HUES64 (cell line): ENCODE results near the gene PRSS12.

ENCODE experiments used
- H3K27ac ChIP-seq: 2 replicates; pipeline ENCODE4 v1.7.0; 2013; ENCODE audit warnings: low read depth, low read length, inconsistent platforms
- H3K27me3 ChIP-seq: 2 replicates; pipeline ENCODE4 v1.6.1; 2013; ENCODE audit warnings: mild to moderate bottlenecking, low read length; ENCODE audit not compliant: insufficient read depth
- H3K36me3 ChIP-seq: 2 replicates; pipeline ENCODE4 v1.6.1; 2013; ENCODE audit warnings: mild to moderate bottlenecking, low read length; ENCODE audit not compliant: insufficient read depth
- H3K4me1 ChIP-seq: 2 replicates; pipeline ENCODE4 v1.6.1; 2013; ENCODE audit warnings: mild to moderate bottlenecking, low read length, moderate library complexity; ENCODE audit not compliant: insufficient read depth
- H3K4me3 ChIP-seq: 2 replicates; pipeline ENCODE4 v1.5.1; 2013; ENCODE audit warnings: mild to moderate bottlenecking, low read length, moderate library complexity
- H3K9ac ChIP-seq: 2 replicates; pipeline ENCODE4 v1.6.1; 2013; ENCODE audit warnings: mild to moderate bottlenecking, low read depth, low read length
- H3K9me3 ChIP-seq: 2 replicates; pipeline ENCODE4 v1.6.1; 2013; ENCODE audit warnings: low read depth, low read length; ENCODE audit not compliant: insufficient read depth
- WGBS: fragments of 150-250, 120-280 bp; methylation state at CpG from one replicate; pipeline ENCODE4 v1.1.7; 2013; ENCODE audit warnings: missing lambda C conversion rate; 5-methylcytosine and 5-hydroxymethylcytosine counted together

PRSS12 gene

DNA sequence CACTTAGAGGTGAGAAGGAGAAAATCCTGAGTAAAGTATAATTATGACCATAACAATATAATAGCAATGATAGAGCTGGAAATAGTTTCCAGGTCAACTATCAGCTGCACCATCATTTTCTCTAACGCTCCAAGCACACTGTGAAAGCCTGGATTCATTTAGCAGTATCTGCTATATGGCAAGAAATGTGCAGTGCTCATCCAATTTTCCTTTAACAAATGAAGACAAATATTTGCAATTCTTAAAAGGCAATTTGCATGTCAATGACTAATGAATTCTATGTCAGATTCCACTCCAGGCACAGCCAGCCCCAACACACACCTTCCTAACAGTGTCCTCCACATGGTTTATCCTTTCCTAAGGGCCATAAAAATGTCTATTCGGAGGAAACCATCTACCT lies 12.7 kb downstream of the PRSS12 start:
- H3K9ac ChIP-seq = no peak overlapping the region
- H3K27ac ChIP-seq = no peak overlapping the region
- WGBS = 75% methylated on average over 2 of the region's 2 CpGs
- peaks cover 11% of the 10 kb centered on the region for H3K4me1 ChIP-seq
- no peaks in the 10 kb centered on the region for H3K9me3 ChIP-seq
- no peaks in the 10 kb centered on the region for H3K36me3 ChIP-seq
- no peak overlapping the region for H3K4me3 ChIP-seq
- no peaks in the 10 kb centered on the region for H3K27me3 ChIP-seq

DNA sequence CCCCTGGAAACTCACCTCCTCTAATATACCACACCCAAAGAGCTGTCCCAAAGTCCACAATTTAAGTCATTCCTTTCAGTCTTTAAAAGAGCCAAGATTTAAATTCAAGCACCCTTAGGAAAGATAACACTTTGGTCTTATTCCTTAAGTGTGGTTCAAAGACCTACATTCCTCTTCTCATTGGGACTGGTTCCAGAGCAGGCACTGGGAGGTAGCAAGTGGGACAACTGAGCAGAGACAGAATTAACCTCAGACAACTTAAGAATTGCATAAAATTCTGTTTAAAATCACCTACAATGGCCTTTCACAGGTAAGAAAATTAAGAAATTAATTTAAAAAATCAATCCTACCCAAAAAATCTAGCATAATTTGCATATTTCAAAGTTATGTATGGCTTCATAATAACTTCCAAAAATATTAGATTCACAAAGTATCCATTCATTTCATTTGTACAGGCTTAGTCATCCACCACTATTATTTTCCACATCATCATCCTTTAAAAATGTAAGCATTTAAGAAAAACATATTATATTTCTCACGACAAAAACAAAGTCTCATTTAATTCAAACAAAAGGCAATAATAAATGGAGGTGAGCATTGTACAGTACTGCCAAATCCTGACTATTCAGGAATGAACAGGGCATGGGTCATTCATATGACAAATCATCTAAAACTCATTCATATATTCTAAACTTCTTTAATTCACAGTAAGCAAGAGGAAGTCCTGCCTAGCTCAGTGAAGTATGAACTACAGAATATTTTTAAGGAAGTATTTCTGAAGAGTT lies 13.6 kb downstream of the PRSS12 start:
- no peak overlapping the region for H3K4me3 ChIP-seq
- H3K9ac ChIP-seq = no peak overlapping the region
- H3K27ac ChIP-seq = no peak overlapping the region
- no peaks in the 10 kb centered on the region for H3K27me3 ChIP-seq
- H3K4me1 ChIP-seq = peaks cover 10% of the 10 kb centered on the region
- H3K36me3 ChIP-seq = no peaks in the 10 kb centered on the region
- 100% methylated on average over 1 of the region's 1 CpG for WGBS
- no peaks in the 10 kb centered on the region for H3K9me3 ChIP-seq

DNA sequence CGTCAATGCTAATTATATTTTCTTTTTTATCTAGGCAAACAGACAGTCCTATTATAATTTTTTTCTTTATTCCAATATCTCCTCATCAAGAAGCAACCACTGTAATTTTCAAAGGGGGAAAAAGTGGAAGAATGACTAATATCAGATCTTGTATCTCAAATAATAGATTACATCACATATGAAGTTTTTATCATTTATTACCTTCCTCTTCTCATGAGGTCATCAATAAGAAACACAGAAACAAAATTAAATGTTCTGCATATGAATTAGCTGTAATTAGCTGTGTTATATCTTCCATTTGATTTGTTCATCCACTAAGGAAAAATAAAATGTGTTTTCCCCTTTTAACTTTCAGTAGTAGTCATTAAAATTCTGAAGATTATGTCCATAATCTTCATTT lies 14.3 kb downstream of the PRSS12 start:
- no peak overlapping the region for H3K27ac ChIP-seq
- no peak overlapping the region for H3K9ac ChIP-seq
- 83% methylated on average over 1 of the region's 1 CpG for WGBS

DNA sequence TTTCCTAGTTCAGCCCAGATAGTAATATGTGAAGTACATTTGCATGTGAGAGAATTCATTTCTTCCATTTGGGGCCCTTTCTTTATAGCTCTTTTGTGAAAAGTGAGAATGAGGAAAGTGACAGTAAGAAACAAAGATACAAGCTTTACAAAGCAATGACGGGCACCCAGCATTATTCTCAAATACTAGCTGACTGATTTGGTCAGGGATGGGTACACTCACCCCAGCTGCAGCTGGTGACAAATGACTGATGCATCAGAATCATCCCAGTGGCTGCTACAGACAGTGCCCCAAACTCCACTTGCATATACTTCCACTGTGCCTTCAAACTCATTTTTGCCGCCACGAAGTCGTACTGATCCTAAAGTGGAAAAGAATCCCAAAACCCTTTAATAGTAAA lies 14.8 kb downstream of the PRSS12 start:
- H3K9ac ChIP-seq = no peak overlapping the region
- no peaks in the 10 kb centered on the region for H3K36me3 ChIP-seq
- no peaks in the 10 kb centered on the region for H3K9me3 ChIP-seq
- peaks cover 10% of the 10 kb centered on the region for H3K4me1 ChIP-seq
- no peak overlapping the region for H3K4me3 ChIP-seq
- no peak overlapping the region for H3K27ac ChIP-seq
- no peaks in the 10 kb centered on the region for H3K27me3 ChIP-seq
- WGBS = 88% methylated on average over 2 of the region's 4 CpGs

More for the DNA sequence above, 14.3 kb downstream of the PRSS12 start:
- Histone ChIP-seq H3K36me3 (no peaks in the 10 kb centered on the region), H3K4me3 (no peak overlapping the region), H3K27me3 (no peaks in the 10 kb centered on the region), H3K4me1 (peaks cover 10% of the 10 kb centered on the region), H3K9me3 (no peaks in the 10 kb centered on the region)

DNA sequence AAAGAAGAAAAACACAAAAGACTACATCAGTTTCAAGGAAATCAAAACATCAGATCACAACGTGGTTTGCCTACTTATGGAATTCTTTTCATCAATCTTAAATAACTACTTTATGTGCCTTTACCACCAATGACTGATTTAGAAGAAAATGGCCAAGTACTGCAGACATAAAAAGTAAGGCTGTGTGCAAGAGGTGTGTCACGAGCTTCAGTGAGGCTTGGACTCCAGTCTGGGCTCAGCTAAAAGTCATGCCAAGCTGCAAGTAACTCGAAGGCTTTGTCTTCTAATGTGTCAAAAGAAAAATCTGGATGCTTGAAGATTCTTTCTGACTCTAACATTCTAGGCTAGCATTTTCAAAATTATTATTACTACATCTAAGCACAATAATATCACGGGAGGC lies 17.0 kb downstream of the PRSS12 start:
- Histone ChIP-seq H3K9ac (no peak overlapping the region), H3K9me3 (no peaks in the 10 kb centered on the region), H3K27me3 (no peaks in the 10 kb centered on the region), H3K4me1 (peaks cover 10% of the 10 kb centered on the region), H3K27ac (no peak overlapping the region), H3K36me3 (no peaks in the 10 kb centered on the region), H3K4me3 (no peak overlapping the region)
- WGBS = 96% methylated on average over 4 of the region's 4 CpGs

DNA sequence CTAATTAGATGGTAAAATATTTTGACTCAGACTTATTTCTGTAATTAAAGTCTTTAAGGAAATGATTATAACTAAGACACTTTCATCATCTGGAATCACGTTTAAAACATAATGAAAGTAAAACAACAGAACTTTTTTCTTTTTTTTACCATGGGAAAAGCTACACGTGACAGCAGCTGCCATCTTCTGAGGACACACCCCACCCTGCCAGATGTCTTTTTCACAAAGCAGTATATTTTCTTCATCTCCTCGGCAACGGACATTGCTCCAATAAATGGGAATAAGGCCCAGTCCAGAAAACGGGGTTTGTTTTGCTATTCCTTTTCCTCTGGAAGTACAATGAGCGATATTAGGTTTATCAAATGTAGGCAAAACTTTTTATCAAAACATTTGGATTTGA lies 17.5 kb downstream of the PRSS12 start:
- Histone ChIP-seq H3K9ac (no peak overlapping the region), H3K36me3 (no peaks in the 10 kb centered on the region), H3K9me3 (no peaks in the 10 kb centered on the region), H3K4me1 (peaks cover 5% of the 10 kb centered on the region), H3K4me3 (no peak overlapping the region), H3K27ac (no peak overlapping the region), H3K27me3 (no peaks in the 10 kb centered on the region)
- WGBS = 97% methylated on average over 5 of the region's 6 CpGs

DNA sequence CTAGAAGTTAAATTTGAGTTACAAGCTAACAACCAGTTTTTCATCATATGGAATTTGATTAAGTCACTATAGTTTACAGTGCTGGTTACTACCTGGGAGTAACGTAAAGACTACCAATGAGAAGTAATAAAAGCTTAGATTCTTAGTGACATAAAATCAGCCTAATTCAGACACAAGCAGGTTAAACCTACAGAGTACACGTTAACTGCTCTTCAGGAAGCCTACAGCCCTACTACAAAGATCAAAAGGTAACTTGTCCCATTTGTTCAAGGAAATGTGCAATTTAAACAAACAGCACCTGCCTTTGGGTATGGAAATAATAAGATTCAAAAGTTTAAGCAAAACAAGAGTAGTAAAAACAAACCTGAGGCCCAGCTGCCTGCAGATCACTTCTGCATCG lies 21.5 kb downstream of the PRSS12 start:
- Histone ChIP-seq H3K27ac (no peak overlapping the region), H3K36me3 (no peaks in the 10 kb centered on the region), H3K27me3 (no peaks in the 10 kb centered on the region), H3K4me3 (no peak overlapping the region), H3K9me3 (no peaks in the 10 kb centered on the region), H3K9ac (no peak overlapping the region), H3K4me1 (no peaks in the 10 kb centered on the region)
- WGBS = 86% methylated on average over 2 of the region's 3 CpGs

DNA sequence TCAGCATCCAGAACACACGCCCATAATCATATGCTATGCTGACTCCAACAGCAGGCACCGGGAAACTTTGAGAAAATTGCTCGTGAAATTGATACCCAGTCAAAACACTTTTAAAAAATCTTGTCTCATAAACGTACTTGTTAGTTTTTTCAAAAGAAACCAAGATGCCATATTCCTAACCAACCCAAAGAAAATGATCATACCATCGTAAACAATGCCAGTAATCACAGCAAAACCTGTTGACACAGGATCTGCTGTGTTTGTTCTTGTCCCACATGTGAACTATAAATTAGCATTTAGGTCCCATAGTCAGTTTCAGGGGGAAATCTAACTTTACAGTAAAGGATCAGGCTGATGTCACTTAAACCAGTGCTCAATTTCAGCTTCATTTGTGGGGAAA lies 23.0 kb downstream of the PRSS12 start:
- no peak overlapping the region for H3K27ac ChIP-seq
- H3K27me3 ChIP-seq = no peaks in the 10 kb centered on the region
- H3K4me3 ChIP-seq = no peak overlapping the region
- no peaks in the 10 kb centered on the region for H3K9me3 ChIP-seq
- H3K36me3 ChIP-seq = no peaks in the 10 kb centered on the region
- peaks cover 14% of the 10 kb centered on the region for H3K4me1 ChIP-seq
- WGBS = 94% methylated on average over 5 of the region's 5 CpGs
- H3K9ac ChIP-seq = no peak overlapping the region

DNA sequence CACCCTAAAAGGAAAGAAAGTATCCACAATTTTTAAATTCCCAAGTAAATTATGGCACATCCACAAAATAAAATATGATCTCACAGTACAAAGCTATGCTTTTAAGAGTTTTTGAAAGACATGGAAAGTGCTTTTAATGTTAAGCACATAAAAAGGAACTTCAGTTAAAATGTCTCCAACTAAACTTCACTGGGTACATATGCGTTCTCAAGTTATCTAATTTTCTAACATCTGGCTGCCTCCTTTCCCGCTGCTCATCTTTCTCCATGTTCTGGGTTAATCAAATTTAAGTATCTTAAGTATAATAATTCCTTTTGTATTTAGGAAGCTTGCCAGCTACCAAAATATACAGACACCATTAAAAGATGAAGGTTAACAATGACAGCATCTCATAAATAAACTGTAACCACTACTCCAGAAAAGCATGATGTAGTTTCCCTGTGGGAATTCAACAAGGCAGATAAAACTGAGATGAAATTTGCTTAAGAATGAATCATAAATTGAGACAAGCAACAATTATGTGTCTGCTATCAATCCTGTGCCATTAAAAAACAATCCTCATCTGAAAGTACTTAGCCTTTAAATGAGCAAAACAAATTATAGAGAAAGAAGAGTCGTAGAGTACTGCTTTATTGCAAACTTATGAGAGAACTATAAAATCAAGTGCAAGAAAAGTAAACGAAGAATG lies 25.1 kb downstream of the PRSS12 start:
- Histone ChIP-seq H3K4me3 (no peak overlapping the region), H3K9ac (no peak overlapping the region), H3K27ac (no peak overlapping the region), H3K36me3 (no peaks in the 10 kb centered on the region), H3K27me3 (no peaks in the 10 kb centered on the region), H3K9me3 (no peaks in the 10 kb centered on the region), H3K4me1 (peaks cover 14% of the 10 kb centered on the region)
- WGBS = 94% methylated on average over 3 of the region's 4 CpGs

DNA sequence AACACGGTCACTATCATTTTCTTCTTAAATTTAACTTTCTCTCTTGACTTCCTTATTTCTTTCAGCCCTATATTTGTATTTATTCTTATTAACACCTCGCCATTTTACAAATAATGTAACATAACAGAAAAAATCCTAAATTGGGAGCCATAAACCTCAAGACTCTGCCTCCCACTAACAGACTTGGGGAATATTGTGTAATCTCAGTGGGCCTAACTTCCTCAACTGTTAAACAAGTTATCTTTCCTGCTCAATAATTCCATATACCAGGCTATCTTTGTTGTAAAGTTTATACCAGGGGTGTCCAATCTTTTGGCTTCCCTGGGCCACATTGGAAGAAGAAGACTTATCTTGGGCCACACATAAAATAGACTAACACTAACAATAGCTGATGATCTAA lies 26.2 kb downstream of the PRSS12 start:
- 66% methylated on average over 2 of the region's 2 CpGs for WGBS
- H3K27me3 ChIP-seq = no peaks in the 10 kb centered on the region
- H3K9ac ChIP-seq = no peak overlapping the region

DNA sequence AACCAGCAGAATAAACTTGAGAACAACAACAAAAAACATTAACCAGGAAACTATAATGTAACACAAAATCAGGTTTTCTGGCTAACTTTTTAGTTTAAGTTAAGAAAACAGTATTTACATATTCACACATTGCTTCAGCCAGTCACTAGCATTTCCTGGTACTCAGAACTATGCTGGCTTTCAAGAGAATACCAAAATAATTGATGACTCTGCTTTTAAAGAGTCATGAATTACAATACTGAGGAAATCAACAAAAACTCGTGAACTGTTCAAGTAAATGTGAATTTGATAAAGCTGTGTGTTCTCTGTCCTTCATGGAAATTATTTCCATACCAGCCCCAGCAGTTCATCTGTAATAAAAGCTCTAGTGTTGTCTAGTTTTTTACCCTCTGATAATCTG lies 27.4 kb downstream of the PRSS12 start:
- 33% methylated on average over 1 of the region's 1 CpG for WGBS
- peaks cover 14% of the 10 kb centered on the region for H3K4me1 ChIP-seq
- H3K9me3 ChIP-seq = no peaks in the 10 kb centered on the region
- no peak overlapping the region for H3K27ac ChIP-seq
- no peak overlapping the region for H3K4me3 ChIP-seq
- H3K27me3 ChIP-seq = no peaks in the 10 kb centered on the region
- no peaks in the 10 kb centered on the region for H3K36me3 ChIP-seq
- H3K9ac ChIP-seq = no peak overlapping the region

More for the DNA sequence above, 26.2 kb downstream of the PRSS12 start:
- Histone ChIP-seq H3K27ac (no peak overlapping the region), H3K9me3 (no peaks in the 10 kb centered on the region), H3K4me1 (peaks cover 14% of the 10 kb centered on the region), H3K4me3 (no peak overlapping the region), H3K36me3 (no peaks in the 10 kb centered on the region)
